ENCODE measurements around the gene NEDD4.
"Not testable (repeated sequence)": the region's sequence is repeated elsewhere in the genome, so short reads cannot be mapped to it uniquely, and the experiment has no call there.

The NEDD4 gene

DNA sequence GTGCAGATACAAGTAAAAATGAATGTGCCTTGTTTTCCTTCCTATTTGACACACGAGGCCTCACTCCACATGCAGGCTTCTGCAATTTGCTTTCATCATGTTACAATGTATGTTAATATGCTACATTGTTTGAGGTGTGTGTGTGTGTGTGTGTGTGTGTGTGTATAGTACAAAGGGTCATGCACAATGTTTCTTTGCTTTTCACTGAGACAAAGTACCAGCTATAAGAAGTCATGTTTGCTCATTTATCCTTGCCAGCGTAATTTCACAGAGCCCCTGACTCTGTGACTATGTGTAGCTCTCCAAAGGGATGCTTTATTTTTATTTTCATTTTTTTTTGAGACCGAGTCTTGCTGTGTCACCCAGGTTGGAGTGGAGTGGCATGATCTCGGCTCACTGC, 38.0 kb upstream of the NEDD4 start:
- H3K4me1 ChIP-seq, result no peaks in the 10 kb centered on the region
- no peak overlapping the region for H3K4me3 ChIP-seq (ENCODE audit: low read depth, low read length)
- no peaks in the 10 kb centered on the region for H3K27me3 ChIP-seq
- DNase-seq, result no peak
- no peaks in the 10 kb centered on the region for H3K36me3 ChIP-seq
- TF ChIP-seq, protein P1, sequence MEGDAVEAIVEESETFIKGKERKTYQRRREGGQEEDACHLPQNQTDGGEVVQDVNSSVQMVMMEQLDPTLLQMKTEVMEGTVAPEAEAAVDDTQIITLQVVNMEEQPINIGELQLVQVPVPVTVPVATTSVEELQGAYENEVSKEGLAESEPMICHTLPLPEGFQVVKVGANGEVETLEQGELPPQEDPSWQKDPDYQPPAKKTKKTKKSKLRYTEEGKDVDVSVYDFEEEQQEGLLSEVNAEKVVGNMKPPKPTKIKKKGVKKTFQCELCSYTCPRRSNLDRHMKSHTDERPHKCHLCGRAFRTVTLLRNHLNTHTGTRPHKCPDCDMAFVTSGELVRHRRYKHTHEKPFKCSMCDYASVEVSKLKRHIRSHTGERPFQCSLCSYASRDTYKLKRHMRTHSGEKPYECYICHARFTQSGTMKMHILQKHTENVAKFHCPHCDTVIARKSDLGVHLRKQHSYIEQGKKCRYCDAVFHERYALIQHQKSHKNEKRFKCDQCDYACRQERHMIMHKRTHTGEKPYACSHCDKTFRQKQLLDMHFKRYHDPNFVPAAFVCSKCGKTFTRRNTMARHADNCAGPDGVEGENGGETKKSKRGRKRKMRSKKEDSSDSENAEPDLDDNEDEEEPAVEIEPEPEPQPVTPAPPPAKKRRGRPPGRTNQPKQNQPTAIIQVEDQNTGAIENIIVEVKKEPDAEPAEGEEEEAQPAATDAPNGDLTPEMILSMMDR (IDR thresholded peaks at IDR 0.05; ENCODE audit: low read depth, low read length), result no peak
- no peaks in the 10 kb centered on the region for H3K9me3 ChIP-seq

DNA sequence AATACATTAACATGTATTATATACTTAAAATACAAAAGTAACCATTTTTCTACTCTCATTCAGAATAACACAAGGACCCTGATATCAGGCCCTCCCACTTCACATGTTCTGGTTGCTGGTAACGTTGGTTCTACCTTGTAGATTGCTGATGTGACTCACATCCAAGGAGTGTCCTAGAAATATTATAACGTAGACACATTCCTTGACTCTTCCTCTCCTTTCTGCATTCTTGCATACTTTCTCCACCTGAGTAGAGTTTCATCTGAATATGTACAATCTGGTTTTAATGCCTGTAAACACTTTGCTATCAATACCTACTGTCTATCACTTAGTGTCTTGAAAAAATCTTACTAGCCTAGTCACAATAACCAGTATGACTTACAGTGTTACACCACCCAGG, 35.0 kb upstream of the NEDD4 start:
- H3K36me3 ChIP-seq, result no peaks in the 10 kb centered on the region
- no peaks in the 10 kb centered on the region for H3K4me1 ChIP-seq
- TF ChIP-seq, protein P1 (IDR thresholded peaks at IDR 0.05; ENCODE audit: low read depth, low read length), result no peak
- H3K27me3 ChIP-seq, result no peaks in the 10 kb centered on the region
- H3K4me3 ChIP-seq (ENCODE audit: low read depth, low read length), result no peak overlapping the region
- DNase-seq, result no peak
- H3K9me3 ChIP-seq, result no peaks in the 10 kb centered on the region

DNA sequence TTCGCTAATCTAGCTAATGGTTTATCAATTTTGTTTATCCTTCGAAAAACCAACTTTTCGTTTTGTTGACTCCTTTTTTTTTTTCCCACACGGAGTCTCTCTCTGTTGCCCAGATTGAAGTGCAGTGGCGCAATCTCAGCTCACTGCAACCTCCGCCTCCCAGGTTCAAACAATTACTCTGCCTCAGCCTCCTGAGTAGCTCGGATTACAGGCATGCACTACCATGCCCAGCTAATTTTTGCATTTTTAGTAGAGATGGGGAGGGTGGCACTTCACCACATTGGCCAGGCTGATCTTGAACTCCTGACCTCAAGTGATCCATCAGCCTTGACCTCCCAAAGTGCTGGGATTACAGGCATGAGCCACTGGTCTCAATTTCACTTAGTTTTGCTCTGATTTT, 29.7 kb upstream of the NEDD4 start:
- not testable (repeated sequence) for DNase-seq; H3K4me1 ChIP-seq; H3K36me3 ChIP-seq; H3K27me3 ChIP-seq; H3K4me3 ChIP-seq (ENCODE audit: low read depth, low read length); H3K9me3 ChIP-seq

DNA sequence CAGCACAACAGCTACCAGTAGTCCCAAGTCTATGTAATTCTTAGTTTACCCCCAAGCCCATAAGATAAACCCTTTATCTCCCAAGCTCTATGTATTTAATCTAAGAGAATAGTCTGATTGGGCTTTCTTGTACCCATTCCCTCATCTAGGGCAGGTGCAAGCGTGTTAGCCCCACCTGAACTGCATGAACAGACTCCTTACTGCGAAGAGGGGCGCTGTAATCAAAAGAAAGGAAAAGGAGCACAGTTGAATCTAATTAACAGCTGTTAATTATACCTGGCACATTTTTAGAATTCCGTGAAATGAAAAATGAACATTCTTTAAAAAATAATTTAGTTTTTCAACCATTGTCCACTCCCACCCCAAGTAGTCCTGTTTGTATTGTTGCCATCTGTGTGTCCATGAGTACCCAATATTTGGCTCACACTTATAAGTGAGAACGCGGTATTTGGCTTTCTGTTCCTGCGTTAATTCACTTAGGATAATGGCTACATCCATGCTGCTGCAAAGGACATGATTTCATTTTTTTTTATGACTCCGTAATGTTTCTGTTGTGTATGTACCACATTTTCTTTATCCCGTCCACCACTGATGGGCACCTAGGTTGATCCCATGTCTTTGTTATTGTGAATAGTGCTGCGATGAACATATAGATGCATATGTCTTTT, 26.5 kb upstream of the NEDD4 start:
- Histone ChIP-seq H3K9me3 (no peaks in the 10 kb centered on the region), H3K27me3 (no peaks in the 10 kb centered on the region), H3K4me3 (ENCODE audit: low read depth, low read length) (no peak overlapping the region), H3K36me3 (no peaks in the 10 kb centered on the region), H3K4me1 (no peaks in the 10 kb centered on the region)
- no peak for DNase-seq
- TF ChIP-seq, protein P1 (IDR thresholded peaks at IDR 0.05; ENCODE audit: low read depth, low read length), result no peak

DNA sequence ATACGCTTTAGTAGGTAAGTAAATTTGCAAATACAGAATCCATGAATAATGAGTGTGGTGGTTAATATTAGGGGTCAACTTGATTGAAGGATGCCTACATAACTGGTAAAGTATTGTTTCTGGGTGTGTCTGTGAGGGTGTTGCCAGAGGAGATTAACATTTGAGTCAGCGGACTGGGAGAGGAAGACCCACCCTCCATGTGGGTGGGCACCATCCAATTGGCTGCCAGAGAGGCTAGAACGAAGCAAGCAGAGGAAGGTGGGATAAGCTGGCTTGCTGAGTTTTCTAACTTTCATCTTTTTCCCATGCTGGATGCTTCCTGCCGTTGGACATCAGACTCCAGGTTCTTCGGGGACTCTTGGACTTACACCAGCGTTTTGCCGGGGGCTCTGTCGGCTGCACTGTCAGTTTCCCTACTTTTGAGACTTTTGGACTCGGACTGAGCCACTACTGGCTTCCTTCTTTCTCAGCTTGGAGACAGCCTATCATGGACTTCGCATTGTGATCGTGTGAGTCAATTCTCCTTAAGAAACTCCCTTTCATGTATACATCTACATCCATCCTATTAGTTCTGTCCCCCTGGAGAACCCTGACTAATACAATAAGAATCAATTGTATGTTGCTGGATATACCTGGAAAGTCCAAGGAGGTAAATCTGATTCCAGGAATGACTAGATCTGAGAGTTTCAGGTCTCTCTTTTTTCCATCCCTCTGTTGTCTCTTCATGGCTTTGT, 25.8 kb upstream of the NEDD4 start:
- H3K36me3 ChIP-seq, result no peaks in the 10 kb centered on the region
- H3K27me3 ChIP-seq, result no peaks in the 10 kb centered on the region
- no peak overlapping the region for H3K4me3 ChIP-seq (ENCODE audit: low read depth, low read length)
- H3K4me1 ChIP-seq, result no peaks in the 10 kb centered on the region
- H3K9me3 ChIP-seq, result no peaks in the 10 kb centered on the region
- no peak for DNase-seq
- TF ChIP-seq, protein P1 (IDR thresholded peaks at IDR 0.05; ENCODE audit: low read depth, low read length), result no peak

DNA sequence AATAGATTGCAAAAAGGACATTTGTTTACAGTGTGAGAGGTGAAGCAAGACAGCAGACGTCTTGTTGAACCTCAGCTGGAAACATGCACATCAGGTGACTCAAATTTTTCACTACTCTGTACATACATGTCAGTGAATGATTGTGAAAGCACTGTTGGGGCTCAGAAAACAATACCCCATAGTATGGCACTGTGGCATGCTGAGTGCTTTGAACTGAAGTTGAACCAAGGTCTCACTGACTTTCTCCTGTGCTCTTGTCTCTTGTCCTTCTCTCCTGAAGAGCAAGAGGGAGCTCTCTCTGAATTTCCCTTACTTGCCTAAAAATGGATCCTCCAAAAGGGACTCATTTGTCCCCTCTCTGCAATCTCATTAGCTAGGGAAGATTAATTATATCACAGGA, 24.5 kb upstream of the NEDD4 start:
- TF ChIP-seq, protein P1 (IDR thresholded peaks at IDR 0.05; ENCODE audit: low read depth, low read length), result peak; percentile 29
- Histone ChIP-seq H3K4me1 (no peaks in the 10 kb centered on the region; the same call in 1 of the 2 replicates), H3K4me3 (ENCODE audit: low read depth, low read length) (no peak overlapping the region)

More for the DNA sequence above, 24.5 kb upstream of the NEDD4 start:
- H3K27me3 ChIP-seq, result no peaks in the 10 kb centered on the region
- DNase-seq, result no peak
- no peaks in the 10 kb centered on the region for H3K9me3 ChIP-seq
- no peaks in the 10 kb centered on the region for H3K36me3 ChIP-seq
